Stimulated activated CD8-positive, alpha-beta memory T cell treated with anti-CD3 and anti-CD28 coated beads, Interleukin-2, amount 100 ng/mL, for 1 hour (primary cell): ENCODE data around the gene ZFAND3.

Experiments
- DNase-seq, 2 donors: peaks; one replicate each; pipeline ENCODE4 v3.0.0-alpha.2; 2020; ENCODE audit warnings: low read depth in 2 of 2

The ZFAND3 gene

GRCh38 chr6:37819177-37819801 is at the start of gene ZFAND3:
ZFAND3 (plus strand) TSS chr6:37819727; CDS start chr6:37819946, 219 bp downstream.
- peak; percentile 79 to 86 for DNase-seq

GRCh38 chr6:37774028-37774680 is 45.4 kb upstream of the ZFAND3 start:
- no peak for DNase-seq

GRCh38 chr6:37776566-37776965 is 43.0 kb upstream of the ZFAND3 start:
- no peak for DNase-seq

GRCh38 chr6:37777272-37777834 is 42.2 kb upstream of the ZFAND3 start:
- DNase-seq, result no peak

GRCh38 chr6:37779111-37779800 is 40.3 kb upstream of the ZFAND3 start:
- DNase-seq, result no peak

GRCh38 chr6:37779902-37780628 is 39.5 kb upstream of the ZFAND3 start:
- no peak for DNase-seq

GRCh38 chr6:37781788-37782187 is 37.7 kb upstream of the ZFAND3 start:
- no peak for DNase-seq

- DNase-seq, result no peak
These were observed 36.3 kb upstream of the ZFAND3 start for GRCh38 chr6:37783025-37783855.

GRCh38 chr6:37783856-37784584 is 35.5 kb upstream of the ZFAND3 start:
- no peak for DNase-seq

GRCh38 chr6:37784585-37784967 is 35.0 kb upstream of the ZFAND3 start:
- DNase-seq, result no peak

GRCh38 chr6:37785002-37785662 is 34.4 kb upstream of the ZFAND3 start:
- DNase-seq, result no peak

GRCh38 chr6:37785663-37786270 is 33.8 kb upstream of the ZFAND3 start:
- no peak for DNase-seq

GRCh38 chr6:37787216-37787615 is 32.3 kb upstream of the ZFAND3 start:
- no peak for DNase-seq

- no peak for DNase-seq
These were observed 31.3 kb upstream of the ZFAND3 start for GRCh38 chr6:37788259-37788658.

GRCh38 chr6:37791156-37791919 is 28.2 kb upstream of the ZFAND3 start:
- peak; percentile 61 for DNase-seq

GRCh38 chr6:37792457-37793033 is 27.0 kb upstream of the ZFAND3 start:
- DNase-seq, result no peak

GRCh38 chr6:37793067-37793466 is 26.5 kb upstream of the ZFAND3 start:
- no peak for DNase-seq

GRCh38 chr6:37794825-37795224 is 24.7 kb upstream of the ZFAND3 start:
- no peak for DNase-seq
